Right hindlimb (tissue), 1 donor: ENCODE results near the gene FADS1.
A peak's percentile ranks its signal among the peaks of the same experiment; 100 is the strongest.

ENCODE experiments used
- DNase-seq: peaks from one replicate; pipeline ENCODE4 v3.0.0-alpha.2; 2018

Gene FADS1

GRCh38 chr11:61816736-61817455, at the start of gene FADS1:
FADS1 (minus strand) TSS chr11:61817003; CDS start chr11:61816929, 74 bp downstream.
- peak; percentile 91 for DNase-seq

DNA sequence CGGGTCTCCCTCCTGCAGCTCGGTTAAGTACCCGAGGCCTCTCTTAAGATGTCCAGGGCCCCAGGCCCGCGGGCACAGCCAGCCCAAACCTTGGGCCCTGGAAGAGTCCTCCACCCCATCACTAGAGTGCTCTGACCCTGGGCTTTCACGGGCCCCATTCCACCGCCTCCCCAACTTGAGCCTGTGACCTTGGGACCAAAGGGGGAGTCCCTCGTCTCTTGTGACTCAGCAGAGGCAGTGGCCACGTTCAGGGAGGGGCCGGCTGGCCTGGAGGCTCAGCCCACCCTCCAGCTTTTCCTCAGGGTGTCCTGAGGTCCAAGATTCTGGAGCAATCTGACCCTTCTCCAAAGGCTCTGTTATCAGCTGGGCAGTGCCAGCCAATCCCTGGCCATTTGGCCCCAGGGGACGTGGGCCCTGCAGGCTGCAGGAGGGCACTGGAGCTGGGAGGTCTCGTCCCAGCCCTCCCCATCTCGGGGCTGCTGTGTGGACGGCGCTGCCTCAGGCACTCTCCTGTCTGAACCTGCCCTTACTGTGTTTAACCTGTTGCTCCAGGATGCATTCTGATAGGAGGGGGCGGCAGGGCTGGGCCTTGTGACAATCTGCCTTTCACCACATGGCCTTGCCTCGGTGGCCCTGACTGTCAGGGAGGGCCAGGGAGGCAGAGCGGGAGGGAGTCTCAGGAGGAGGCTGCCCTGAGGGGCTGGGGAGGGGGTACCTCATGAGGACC, 49.6 kb upstream of the FADS1 start:
- no peak for DNase-seq

- no peak for DNase-seq
Observed at GRCh38 chr11:61864814-61865775, 48.3 kb upstream of the FADS1 start.

GRCh38 chr11:61863548-61864081, 46.8 kb upstream of the FADS1 start:
- no peak for DNase-seq

- no peak for DNase-seq
Observed at GRCh38 chr11:61862714-61863547, 46.1 kb upstream of the FADS1 start.

- no peak for DNase-seq
Observed at GRCh38 chr11:61861634-61862033, 44.8 kb upstream of the FADS1 start.

GRCh38 chr11:61860054-61860903, 43.5 kb upstream of the FADS1 start:
- DNase-seq, result no peak

- no peak for DNase-seq
Observed at GRCh38 chr11:61855939-61856680, 39.3 kb upstream of the FADS1 start.

DNA sequence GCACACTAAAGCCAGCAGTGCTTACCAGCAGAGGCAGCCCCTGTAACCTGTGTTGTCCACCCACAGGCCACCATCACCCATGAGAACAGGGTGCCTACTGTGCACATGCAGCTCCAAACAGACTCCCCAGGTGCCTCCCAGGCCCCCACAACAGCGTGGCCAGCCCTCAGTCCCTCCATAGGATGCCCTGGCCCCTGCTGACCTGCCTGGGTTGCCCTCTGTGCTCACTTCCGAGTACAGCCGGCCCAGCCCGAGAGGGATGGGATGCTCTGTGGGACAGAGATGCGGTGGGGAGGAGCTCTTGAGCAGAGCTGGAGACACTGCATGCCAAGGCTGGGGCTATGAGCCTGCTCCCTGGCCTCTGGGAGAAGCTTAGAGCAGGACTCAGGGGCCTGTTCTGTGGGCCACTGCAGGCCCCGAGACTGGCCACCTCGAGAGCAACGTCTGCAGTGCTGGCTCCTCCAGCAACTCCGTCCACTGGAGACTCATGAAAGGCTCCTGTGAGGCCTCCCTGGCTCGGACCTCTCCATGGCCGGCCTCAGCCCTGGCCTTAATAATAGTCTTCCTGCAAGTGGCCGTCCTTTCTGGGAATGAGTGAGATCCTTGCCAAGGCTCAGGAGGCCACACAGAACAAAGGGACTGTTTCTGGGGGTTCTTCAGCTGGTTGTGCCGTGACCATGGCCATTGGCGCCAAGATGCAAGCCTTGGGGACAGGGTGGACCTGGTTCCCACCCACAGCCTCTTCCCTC, 38.3 kb upstream of the FADS1 start:
- no peak for DNase-seq

- DNase-seq, result no peak
Observed at GRCh38 chr11:61854206-61854895, 37.5 kb upstream of the FADS1 start.

DNA sequence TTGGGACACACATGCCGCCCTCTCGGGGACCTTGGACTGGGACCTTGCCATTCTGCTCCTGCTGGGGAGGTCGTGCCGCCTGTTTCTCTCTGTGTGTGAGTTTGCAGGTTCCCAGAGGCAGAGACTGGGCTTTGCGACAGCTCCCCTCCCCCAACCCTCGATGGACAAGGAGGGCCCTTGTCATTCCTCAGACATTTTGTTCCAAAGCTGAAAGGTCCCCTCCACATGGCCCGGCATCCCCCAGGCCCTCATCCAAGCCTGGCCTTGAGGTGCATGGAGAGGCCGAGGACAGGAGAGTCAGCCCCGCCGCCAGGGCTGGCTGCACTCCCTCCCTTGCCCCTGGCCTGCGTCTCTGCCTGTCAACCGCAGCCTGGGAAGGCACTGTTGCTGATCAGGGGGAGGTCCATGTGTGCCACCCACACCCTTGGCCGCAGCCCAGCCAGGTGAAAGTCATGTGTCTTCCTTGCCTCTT, 36.9 kb upstream of the FADS1 start:
- DNase-seq, result no peak

GRCh38 chr11:61851900-61852295, 35.1 kb upstream of the FADS1 start:
- DNase-seq, result no peak

DNA sequence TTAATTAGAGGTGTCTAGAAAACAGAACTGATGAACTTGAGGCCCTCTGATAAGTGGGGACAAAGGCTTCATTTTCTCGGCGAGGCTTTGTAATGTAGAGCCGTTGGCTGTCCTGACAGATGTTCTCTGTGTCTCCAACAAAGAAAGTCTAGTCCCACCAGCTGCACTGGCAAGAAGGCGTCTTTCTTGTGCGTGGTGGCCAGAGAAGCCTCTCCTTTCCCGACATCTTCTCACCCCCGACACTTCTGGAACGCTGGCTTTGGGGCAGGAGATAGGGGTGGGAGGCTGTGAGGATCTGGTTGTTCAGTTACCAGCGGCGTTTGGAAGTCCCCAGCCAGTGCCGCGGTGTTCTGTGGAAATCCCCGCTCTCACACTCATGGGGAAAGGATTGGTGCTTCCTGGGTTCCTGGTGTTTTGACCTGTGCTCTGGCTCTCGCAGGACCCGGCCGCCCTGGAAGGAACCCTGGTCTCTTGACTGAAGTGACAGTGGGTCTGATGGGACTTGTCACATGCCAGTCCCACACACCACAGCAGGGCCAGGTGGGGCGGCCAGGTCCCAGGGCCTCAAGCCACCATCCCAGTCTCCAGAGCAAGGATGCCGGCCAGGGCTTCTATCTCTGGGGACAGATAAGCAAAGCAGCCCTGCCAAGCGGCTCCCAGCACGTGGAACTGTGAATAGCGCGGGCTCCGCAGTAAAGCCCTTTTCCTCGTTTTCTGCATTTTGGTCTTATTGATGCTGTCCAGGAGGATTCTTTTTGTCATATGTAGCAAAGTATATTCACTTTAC, 34.5 kb upstream of the FADS1 start:
- no peak for DNase-seq

- no peak for DNase-seq
Observed at GRCh38 chr11:61850687-61851086, 33.9 kb upstream of the FADS1 start.

DNA sequence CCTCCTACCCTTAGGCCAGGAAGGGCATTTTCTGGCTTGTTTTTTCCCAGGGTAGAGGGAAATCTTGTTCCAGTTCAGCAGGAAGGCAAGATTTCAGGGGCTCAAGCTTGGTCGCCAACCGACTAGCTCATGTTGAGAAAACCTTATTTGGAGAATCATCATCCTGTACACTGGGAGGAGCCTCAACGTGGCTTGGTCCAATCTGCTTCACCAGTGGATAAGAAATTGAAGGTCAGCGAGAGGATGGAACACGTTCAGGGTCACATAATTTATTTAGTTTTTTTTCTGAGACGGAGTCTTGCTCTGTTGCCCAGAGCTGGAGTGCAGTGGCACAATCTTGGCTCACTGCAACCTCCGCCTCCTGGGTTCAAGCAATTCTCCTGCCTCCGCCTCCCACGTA, 31.8 kb upstream of the FADS1 start:
- no peak for DNase-seq

DNA sequence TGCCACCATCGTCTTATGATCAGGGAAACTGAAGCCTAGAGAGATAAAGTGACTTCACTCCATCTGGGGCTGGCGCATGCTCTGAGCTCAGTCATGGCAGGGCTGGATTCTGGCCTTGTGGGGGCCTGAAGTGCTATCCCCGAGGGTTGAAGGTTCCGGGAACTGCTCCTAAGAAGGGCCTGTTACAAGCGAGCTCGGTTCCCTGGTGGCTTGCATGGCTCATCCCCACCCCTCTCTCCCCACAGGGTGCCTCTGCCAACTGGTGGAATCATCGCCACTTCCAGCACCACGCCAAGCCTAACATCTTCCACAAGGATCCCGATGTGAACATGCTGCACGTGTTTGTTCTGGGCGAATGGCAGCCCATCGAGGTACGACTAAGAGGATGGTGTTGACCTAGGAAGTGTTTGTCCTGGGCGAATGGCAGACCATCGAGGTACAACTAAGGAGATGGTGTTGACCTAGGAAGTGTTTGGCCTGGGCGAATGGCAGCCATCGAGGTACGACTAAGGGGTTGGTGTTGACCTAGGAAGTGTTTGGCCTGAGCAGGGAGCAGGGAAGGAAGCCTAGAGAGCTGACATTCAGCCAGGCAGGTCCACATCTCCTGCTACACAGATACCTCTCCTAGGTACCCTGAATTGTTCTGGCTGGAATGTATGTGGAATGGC, 31.2 kb upstream of the FADS1 start:
- no peak for DNase-seq

DNA sequence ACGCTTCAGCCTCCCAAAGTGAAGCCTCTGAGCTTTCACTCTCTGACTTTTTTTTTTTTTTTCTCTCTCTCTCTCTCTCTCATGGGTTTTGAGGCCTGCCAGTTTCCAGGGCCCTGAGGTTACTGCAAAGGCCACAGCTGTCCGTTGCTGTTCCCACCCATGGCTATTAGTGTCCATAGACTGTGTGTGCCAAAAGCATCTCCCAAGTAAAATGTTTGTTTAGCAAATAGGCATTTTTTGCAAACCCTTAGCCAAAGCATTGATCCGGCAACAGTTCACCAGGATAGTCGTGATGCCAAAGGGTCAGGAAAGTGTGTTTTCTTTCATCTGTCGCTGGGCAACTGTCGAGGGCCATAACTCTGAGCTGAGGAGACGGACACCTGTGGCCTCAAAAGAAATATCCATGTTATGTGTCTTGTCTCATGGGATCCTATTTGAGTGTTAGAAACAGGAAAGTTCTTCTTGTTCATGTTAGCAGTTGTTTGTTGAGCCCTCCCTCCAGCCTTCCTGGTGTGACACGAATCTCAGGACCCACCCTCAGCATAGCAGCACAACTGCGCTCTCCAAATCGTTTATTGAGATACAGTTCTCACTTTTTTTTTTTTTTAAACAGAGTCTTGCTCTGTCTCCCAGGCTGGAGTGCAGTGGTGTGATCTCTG, 29.7 kb upstream of the FADS1 start:
- no peak for DNase-seq
